HG03159 (cell line): ENCODE data around the gene MIPOL1.

Experiments
- ATAC-seq: cut with Tn5 transposase; IDR thresholded peaks from one replicate; pipeline ENCODE4 v1.9.1; 2021; ENCODE audit warnings: mild to moderate bottlenecking, moderate library complexity; ENCODE audit not compliant: unreplicated experiment

Gene MIPOL1

GRCh38 chr14:37594238-37594970 is 396.7 kb downstream of the MIPOL1 start:
- no peak for ATAC-seq

- ATAC-seq: no peak
Observed at GRCh38 chr14:37594971-37595808, 397.5 kb downstream of the MIPOL1 start, which contains the start of the genes FOXA1 and TTC6. TSS of gene FOXA1 (minus strand) at chr14:37595249. CDS start at chr14:37594972, 277 bp downstream. TSS of gene TTC6 (plus strand) at chr14:37595629. CDS start at chr14:37622065, 26,436 bp downstream.

- peak; percentile 60 for ATAC-seq
Observed at GRCh38 chr14:37595809-37596621, 398.3 kb downstream of the MIPOL1 start.

GRCh38 chr14:37596790-37597472 is 399.2 kb downstream of the MIPOL1 start:
- no peak for ATAC-seq

GRCh38 chr14:37597538-37597913 is 399.8 kb downstream of the MIPOL1 start:
- no peak for ATAC-seq

GRCh38 chr14:37597914-37598746 is 400.4 kb downstream of the MIPOL1 start:
- ATAC-seq: no peak

GRCh38 chr14:37598747-37599506 is 401.2 kb downstream of the MIPOL1 start:
- ATAC-seq: no peak

GRCh38 chr14:37599507-37600368 is 402.0 kb downstream of the MIPOL1 start:
- no peak for ATAC-seq

GRCh38 chr14:37600880-37601741 is 403.4 kb downstream of the MIPOL1 start:
- no peak for ATAC-seq

- no peak for ATAC-seq
Observed at GRCh38 chr14:37601865-37602264, 404.1 kb downstream of the MIPOL1 start.
